Measurements from ENCODE around the gene MPL.
"Not testable (repeated sequence)": the region's sequence is repeated elsewhere in the genome, so short reads cannot be mapped to it uniquely, and the experiment has no call there.

The MPL gene

GRCh38 chr1:43354936-43355335, 17.3 kb downstream of the MPL start:
- DNase-seq (ENCODE audit: low spot score) = no peak

DNA sequence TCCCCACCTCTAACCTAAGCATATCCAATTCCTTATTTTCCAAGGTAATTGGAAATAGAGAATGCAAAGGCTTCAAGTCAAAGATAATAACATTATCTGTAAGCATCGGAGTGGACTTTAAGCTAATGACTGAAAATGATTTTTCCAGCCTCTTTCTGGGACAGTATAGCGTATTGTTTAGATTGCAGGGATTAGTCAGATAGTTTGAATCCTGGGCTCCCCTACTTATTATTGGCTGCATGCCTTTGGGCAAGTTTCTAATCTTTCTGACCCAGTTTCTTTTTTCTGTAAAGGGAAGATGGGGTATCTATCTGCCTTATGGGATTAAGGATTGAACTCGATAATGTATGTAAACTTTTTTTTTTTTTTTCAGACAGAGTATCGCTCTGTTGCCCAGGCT, 19.6 kb downstream of the MPL start:
- no peak for DNase-seq (ENCODE audit: low spot score)

- DNase-seq (ENCODE audit: low spot score) = peak; percentile 66
These were observed 20.6 kb downstream of the MPL start for GRCh38 chr1:43358121-43358745.

GRCh38 chr1:43358746-43359693, 21.4 kb downstream of the MPL start, which contains the start of gene CDC20:
TSS of gene CDC20 (plus strand) at chr1:43358981. CDS start at chr1:43359216, 235 bp downstream.
- peak; percentile 97 for DNase-seq (ENCODE audit: low spot score)

DNA sequence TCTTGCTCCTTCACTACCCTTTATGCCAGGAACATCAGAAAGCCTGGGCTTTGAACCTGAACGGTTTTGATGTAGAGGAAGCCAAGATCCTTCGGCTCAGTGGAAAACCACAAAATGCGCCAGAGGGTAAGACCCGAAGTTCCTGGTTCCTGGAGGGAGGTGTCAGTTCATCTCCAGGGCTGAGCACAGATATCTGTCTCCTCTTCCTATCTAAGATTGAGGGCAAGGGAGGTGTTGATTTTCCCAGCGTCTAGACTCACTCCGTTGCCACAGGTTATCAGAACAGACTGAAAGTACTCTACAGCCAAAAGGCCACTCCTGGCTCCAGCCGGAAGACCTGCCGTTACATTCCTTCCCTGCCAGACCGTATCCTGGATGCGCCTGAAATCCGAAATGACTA, 22.1 kb downstream of the MPL start:
- no peak for DNase-seq (ENCODE audit: low spot score)

DNA sequence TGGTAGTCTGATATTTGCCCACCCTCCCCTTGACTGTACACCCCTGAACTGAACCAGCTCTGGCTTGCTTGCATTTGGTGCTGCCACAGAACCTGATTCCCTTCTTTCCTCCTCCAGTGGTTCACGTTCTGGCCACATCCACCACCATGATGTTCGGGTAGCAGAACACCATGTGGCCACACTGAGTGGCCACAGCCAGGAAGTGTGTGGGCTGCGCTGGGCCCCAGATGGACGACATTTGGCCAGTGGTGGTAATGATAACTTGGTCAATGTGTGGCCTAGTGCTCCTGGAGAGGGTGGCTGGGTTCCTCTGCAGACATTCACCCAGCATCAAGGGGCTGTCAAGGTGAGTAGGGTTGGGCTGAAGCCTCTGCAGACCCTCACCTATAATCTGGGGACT, 23.0 kb downstream of the MPL start:
- no peak for DNase-seq (ENCODE audit: low spot score)

GRCh38 chr1:43363283-43363934, 25.8 kb downstream of the MPL start:
- DNase-seq (ENCODE audit: low spot score) = no peak

GRCh38 chr1:43363935-43364525, 26.4 kb downstream of the MPL start:
- DNase-seq (ENCODE audit: low spot score) = no peak

- DNase-seq (ENCODE audit: low spot score) = no peak
These were observed 28.1 kb downstream of the MPL start for GRCh38 chr1:43365678-43366077.

DNA sequence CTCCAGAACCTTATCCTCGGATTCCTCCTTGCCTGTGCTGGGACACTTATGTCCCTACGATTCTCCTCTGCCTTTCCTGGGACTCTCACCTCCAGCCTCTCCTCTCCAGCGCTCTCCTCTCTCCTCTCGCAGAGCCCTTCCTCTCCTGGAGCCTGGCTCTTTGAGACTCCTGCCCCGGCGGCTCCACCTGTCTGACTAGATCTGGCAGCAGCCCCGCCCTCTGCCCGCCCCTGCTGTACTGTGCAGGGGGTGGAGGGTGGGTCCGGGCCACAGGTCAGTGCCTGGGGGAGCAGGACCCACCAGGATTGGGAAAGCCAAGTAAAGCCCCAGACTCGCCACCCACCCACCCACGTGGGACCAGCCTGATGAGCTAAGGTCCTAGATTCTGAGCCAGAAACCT, 28.6 kb downstream of the MPL start:
- no peak for DNase-seq (ENCODE audit: low spot score)

GRCh38 chr1:43366601-43367025, 29.0 kb downstream of the MPL start:
- DNase-seq (ENCODE audit: low spot score) = no peak

DNA sequence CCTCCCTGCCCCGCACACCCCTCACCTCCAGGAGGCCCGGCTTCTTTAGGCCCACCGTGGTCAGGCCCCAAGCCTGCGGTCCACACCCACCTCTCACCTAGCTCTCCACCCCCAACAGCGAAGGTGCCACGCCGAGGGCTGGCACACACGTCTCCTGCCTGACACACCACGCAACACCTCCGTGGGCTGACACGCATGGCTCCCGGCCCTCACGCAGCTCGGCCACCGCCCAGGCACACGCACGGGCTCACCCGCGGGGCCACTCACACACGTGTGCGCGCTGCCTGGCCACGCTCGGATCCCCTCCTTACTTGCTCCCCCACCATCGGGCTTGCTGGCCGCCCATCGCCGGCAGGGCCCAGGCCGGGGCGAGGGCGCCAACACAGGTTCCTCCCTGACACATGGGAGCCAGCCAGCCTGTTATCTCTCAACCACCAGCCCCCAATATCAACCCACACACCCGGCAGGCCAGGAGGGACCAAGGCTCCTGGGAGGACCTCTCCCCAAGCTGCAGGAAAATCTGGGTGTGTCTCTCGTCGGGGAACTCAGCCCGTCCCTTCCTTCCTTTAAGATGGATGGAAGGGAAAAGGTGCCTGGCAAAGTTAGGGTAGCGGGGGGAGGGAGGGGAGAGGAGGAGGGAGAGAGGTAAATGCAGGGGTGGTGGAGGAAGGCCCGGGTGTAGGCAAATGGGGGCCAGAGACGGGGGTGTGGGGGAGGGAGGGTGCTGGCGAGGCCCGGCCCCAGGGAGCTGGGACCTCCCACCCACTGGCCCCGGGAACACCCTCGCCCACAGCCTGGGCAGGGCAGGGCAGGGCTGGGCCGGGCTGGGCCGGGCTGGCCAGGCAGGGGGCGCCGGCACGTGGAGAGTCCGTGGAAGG, 29.6 kb downstream of the MPL start:
- no peak for DNase-seq (ENCODE audit: low spot score)

DNA sequence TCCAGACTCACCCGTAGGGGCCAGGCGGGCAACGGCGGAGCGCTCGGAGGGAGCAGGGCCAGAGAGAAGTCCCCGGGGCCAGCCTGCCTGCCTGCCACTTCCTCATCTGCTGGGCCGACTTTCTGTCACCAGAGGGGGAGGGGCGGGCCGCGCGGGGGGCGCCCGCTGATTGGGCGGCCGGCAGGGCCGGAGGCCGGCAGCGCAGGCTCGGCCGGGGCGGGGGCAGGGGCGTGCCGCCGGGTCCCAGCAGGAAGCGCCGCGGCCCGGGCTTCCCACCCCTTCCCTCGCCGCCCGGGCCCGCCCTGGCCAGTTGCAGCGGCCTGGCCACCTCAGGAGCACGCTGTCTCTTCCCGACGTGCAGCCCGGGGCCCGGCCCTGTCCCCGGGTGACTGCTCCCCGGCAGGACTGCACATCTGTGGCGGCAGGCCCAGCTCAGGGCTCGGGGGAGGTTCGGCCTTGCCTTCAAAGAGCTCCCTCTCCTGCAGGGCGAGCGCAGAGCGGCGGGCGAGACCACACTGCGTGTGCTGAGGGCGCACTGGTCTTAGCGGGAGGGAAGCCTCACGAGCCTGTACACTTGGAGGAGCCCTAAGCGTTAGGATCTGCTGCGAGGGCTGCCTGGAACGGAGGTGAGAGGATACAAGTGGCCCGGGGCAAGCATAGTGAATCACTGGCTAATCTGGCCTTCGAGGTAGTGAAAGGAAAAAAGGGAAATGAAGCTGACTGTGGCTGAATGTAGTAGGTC, 30.5 kb downstream of the MPL start, which contains the start of gene ELOVL1:
Gene ELOVL1, minus strand, starts transcription at position 108 of the 742 bp plus-strand sequence. CDS start 2,402 bp downstream, outside the sequence.
- peak; percentile 85 for DNase-seq (ENCODE audit: low spot score)

GRCh38 chr1:43368646-43369020, 31.0 kb downstream of the MPL start:
- peak; percentile 46 for DNase-seq (ENCODE audit: low spot score)

- not testable (repeated sequence) for DNase-seq (ENCODE audit: low spot score)
These were observed 32.2 kb downstream of the MPL start for GRCh38 chr1:43369779-43370178.

DNA sequence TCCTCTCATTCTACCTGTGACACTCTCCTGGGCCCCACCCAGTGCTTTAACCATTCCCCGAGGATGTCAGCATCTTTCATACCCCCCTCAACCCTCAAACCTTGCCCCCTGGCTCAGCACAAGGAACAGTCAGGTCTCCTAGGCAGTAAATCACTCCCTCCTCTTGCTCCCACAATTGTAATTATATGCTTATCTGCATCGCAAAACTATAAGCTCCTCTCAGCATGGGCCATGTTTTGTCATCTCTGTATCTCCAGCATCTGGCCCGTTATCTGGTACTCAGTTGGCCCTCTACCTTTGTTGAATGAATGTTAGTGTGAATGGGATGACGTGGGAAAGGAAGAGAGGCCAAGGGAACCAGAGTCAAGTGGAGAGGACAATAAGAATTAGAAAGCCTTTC, 32.9 kb downstream of the MPL start:
- no peak for DNase-seq (ENCODE audit: low spot score)

DNA sequence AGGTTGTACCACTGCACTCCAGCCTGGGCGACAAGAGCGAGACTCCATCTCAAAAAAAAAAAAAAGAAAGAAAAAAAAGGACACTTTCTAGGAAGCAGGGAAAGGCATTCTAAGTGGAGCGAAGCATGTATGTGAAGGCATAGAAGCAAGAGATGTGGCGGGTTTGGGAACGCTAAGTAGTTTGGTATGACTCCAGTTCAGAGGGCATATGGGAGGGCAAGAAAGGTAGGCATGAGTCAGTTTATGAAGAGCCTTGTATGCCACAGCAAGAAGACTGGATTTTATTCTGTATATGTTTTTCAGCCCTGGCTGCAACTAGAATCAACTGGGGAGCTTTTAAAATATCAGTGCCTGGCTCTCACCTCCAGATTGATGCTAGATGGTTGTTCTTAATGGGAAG, 34.6 kb downstream of the MPL start:
- no peak for DNase-seq (ENCODE audit: low spot score)

- peak; percentile 87 for DNase-seq (ENCODE audit: low spot score)
These were observed 35.7 kb downstream of the MPL start for GRCh38 chr1:43373066-43373940.

DNA sequence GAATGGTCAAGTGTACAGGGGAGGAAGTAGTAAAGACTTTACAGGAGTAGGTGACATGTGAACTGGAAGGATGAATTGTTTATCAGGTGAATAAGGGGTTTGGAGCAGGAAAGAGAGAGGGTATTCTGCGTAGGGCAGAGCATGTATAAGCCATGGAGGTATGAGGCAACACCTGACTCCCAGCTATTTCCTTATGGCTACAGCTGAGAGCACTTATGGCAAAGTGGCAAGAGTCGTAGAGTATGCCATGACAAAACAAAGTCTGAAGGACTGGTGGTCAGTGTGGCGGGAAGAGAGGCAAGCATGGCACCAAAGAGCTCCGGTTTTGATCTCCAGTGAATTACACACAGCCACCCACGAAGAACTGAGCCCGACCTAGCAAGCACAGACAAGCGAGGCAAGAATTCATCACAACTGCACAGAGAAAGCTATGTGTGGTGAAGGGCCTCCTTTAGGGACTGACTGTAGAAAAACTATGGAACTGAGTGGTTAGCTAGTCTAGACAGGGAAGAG, 39.2 kb downstream of the MPL start:
- no peak for DNase-seq (ENCODE audit: low spot score)

Measured in SW480 (cell line).